ENCODE measurements around the gene STK4.
"Not testable (repeated sequence)": the region's sequence is repeated elsewhere in the genome, so short reads cannot be mapped to it uniquely, and the experiment has no call there.

The STK4 gene

DNA sequence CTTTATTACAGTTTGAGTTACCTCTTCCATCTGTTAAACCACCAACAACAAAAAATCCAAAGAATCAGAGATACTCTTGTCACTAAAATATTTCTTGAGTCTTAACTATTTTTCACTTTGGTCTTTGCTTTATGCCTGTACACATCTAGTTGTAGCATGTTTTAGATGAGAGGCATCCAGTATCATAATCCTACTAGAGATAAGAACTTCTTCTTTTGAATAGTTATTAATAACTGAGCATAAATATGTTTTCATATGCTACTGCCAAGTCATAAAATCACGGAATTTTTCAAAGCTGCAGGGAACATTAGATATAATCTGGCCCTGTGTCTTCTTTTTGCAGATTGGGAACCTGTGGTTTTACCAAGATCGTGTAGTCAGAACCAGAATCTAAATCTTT is 55.3 kb downstream of the STK4 start:
- Histone ChIP-seq H2AFZ (ENCODE audit: insufficient read depth, low read length, poor library complexity) (no peak overlapping the region), H3K14ac (ENCODE audit: low read length) (no peak overlapping the region), H2BK120ac (ENCODE audit: insufficient read depth, low read length, poor library complexity) (no peak overlapping the region), H2BK5ac (ENCODE audit: low read depth, low read length, poor library complexity) (no peak overlapping the region), H4K12ac (ENCODE audit: low read depth, low read length) (no peak overlapping the region), H3K23ac (ENCODE audit: low read length) (no peak overlapping the region), H3K27me3 (ENCODE audit: insufficient read depth, low read length) (no peaks in the 10 kb centered on the region), H3K27ac (ENCODE audit: low read depth, low read length) (no peak overlapping the region), H4K91ac (ENCODE audit: low read depth, low read length) (no peak overlapping the region), H3K4me3 (ENCODE audit: low read depth, low read length) (no peak overlapping the region), H3K4me1 (ENCODE audit: control insufficient read depth in 1 of 2, insufficient read depth in 2 of 2, low read length in 2 of 2) (no peaks in the 10 kb centered on the region), H3K36me3 (ENCODE audit: control insufficient read depth in 1 of 2, insufficient read depth in 2 of 2, low read length in 2 of 2) (no peaks in the 10 kb centered on the region), H2BK12ac (ENCODE audit: low read length) (no peak overlapping the region), H3K18ac (ENCODE audit: low read length) (no peak overlapping the region), H3K4me2 (ENCODE audit: low read length) (no peak overlapping the region), H3K79me1 (ENCODE audit: low read length) (no peaks in the 10 kb centered on the region), H2AK5ac (ENCODE audit: low read length) (no peak overlapping the region), H3K4ac (ENCODE audit: low read depth, low read length) (no peak overlapping the region), H3K9ac (ENCODE audit: low read length) (no peak overlapping the region), H3K9me3 (ENCODE audit: insufficient read depth, low read depth, low read length) (no peaks in the 10 kb centered on the region), H4K8ac (ENCODE audit: low read depth, low read length) (no peak overlapping the region), H3K79me2 (ENCODE audit: control insufficient read depth, insufficient read depth, low read length, poor library complexity) (no peaks in the 10 kb centered on the region)
- DNase-seq = no peak
- no CpG with 5 or more reads among the region's 2 CpGs for WGBS (ENCODE audit: extremely low coverage, insufficient coverage, insufficient read length)

DNA sequence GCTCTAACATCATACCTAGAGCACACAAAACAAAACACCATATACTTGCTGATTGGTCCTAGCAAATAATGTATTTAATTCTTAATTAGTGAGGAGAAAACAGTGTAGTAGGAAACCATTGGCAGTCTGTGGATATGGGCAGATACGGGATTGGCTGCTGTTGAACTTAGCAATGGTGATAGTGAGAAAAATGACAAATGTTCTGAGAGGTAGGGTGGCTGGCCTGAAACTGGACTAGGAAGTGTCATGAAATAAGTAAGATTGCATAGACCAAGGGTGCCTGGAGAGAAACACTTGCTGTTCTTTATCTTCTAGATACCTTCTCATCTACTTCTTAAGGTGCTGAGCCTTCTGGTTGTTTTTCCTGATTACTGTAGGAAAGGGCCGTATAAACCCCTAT is 56.8 kb downstream of the STK4 start:
- not testable (repeated sequence) for H2BK5ac ChIP-seq (ENCODE audit: low read depth, low read length, poor library complexity); H3K18ac ChIP-seq (ENCODE audit: low read length); H2AK5ac ChIP-seq (ENCODE audit: low read length); H4K91ac ChIP-seq (ENCODE audit: low read depth, low read length); H2AFZ ChIP-seq (ENCODE audit: insufficient read depth, low read length, poor library complexity); H3K27me3 ChIP-seq (ENCODE audit: insufficient read depth, low read length); H3K4ac ChIP-seq (ENCODE audit: low read depth, low read length); H3K79me1 ChIP-seq (ENCODE audit: low read length); DNase-seq; H3K4me2 ChIP-seq (ENCODE audit: low read length); H2BK12ac ChIP-seq (ENCODE audit: low read length); H4K12ac ChIP-seq (ENCODE audit: low read depth, low read length); H4K8ac ChIP-seq (ENCODE audit: low read depth, low read length); H3K23ac ChIP-seq (ENCODE audit: low read length); H3K4me1 ChIP-seq (ENCODE audit: control insufficient read depth in 1 of 2, insufficient read depth in 2 of 2, low read length in 2 of 2); H3K14ac ChIP-seq (ENCODE audit: low read length); H3K4me3 ChIP-seq (ENCODE audit: low read depth, low read length); H3K36me3 ChIP-seq (ENCODE audit: control insufficient read depth in 1 of 2, insufficient read depth in 2 of 2, low read length in 2 of 2); H3K79me2 ChIP-seq (ENCODE audit: control insufficient read depth, insufficient read depth, low read length, poor library complexity); H3K27ac ChIP-seq (ENCODE audit: low read depth, low read length); H3K9me3 ChIP-seq (ENCODE audit: insufficient read depth, low read depth, low read length); H2BK120ac ChIP-seq (ENCODE audit: insufficient read depth, low read length, poor library complexity); H3K9ac ChIP-seq (ENCODE audit: low read length)
- WGBS (ENCODE audit: extremely low coverage, insufficient coverage, insufficient read length) = no CpG with 5 or more reads among the region's 2 CpGs

DNA sequence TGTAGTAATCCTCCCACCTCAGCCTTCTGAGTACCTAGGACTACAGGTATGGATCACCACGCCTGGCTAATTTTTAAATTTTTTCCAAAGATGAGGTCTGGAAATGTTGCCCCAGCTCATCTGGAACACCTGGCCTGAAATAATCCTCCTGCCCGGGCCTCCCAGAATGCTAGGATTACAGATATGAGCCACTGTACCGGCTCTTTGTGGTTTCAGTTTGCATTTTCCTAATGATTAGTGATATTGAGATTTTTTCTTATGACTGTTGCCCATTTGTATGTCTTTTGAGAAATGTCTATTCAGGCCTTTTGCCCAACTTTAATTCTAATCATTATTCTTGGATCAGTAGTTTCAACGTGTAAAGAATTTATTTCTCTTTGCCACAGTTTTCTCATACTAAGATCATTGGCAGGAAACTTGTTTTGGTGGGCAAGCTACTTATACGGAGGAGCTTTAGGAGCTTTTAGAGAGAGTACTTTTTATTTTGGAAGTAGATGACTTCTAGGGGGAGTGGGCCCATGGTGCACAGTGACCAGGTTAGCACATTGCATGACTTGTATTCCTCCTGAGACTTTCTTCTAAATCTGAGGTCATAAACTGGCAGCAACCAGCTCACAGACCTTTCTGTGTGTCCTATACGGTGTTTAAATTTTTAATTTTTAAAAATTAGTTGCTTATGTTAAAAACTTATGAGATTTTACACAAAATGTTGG is 62.3 kb downstream of the STK4 start:
- H3K9ac ChIP-seq (ENCODE audit: low read length) = no peak overlapping the region
- H3K27me3 ChIP-seq (ENCODE audit: insufficient read depth, low read length) = no peaks in the 10 kb centered on the region
- H3K4me1 ChIP-seq (ENCODE audit: control insufficient read depth in 1 of 2, insufficient read depth in 2 of 2, low read length in 2 of 2) = no peaks in the 10 kb centered on the region
- no peak overlapping the region for H2BK5ac ChIP-seq (ENCODE audit: low read depth, low read length, poor library complexity)
- no CpG with 5 or more reads among the region's 6 CpGs for WGBS (ENCODE audit: extremely low coverage, insufficient coverage, insufficient read length)
- H3K14ac ChIP-seq (ENCODE audit: low read length) = no peak overlapping the region
- no peak overlapping the region for H2BK120ac ChIP-seq (ENCODE audit: insufficient read depth, low read length, poor library complexity)
- H2BK12ac ChIP-seq (ENCODE audit: low read length) = no peak overlapping the region
- H3K18ac ChIP-seq (ENCODE audit: low read length) = no peak overlapping the region
- no peak for DNase-seq
- H3K36me3 ChIP-seq (ENCODE audit: control insufficient read depth in 1 of 2, insufficient read depth in 2 of 2, low read length in 2 of 2) = peaks cover 1% of the 10 kb centered on the region in 2 experiments
- H4K12ac ChIP-seq (ENCODE audit: low read depth, low read length) = no peak overlapping the region
- no peak overlapping the region for H4K91ac ChIP-seq (ENCODE audit: low read depth, low read length)
- H3K79me2 ChIP-seq (ENCODE audit: control insufficient read depth, insufficient read depth, low read length, poor library complexity) = no peaks in the 10 kb centered on the region
- no peak overlapping the region for H4K8ac ChIP-seq (ENCODE audit: low read depth, low read length)
- H3K9me3 ChIP-seq (ENCODE audit: insufficient read depth, low read depth, low read length) = no peaks in the 10 kb centered on the region
- H3K23ac ChIP-seq (ENCODE audit: low read length) = no peak overlapping the region
- no peak overlapping the region for H3K27ac ChIP-seq (ENCODE audit: low read depth, low read length)
- no peak overlapping the region for H3K4ac ChIP-seq (ENCODE audit: low read depth, low read length)
- no peaks in the 10 kb centered on the region for H3K79me1 ChIP-seq (ENCODE audit: low read length)
- no peak overlapping the region for H2AFZ ChIP-seq (ENCODE audit: insufficient read depth, low read length, poor library complexity)
- H3K4me2 ChIP-seq (ENCODE audit: low read length) = no peak overlapping the region
- no peak overlapping the region for H2AK5ac ChIP-seq (ENCODE audit: low read length)
- H3K4me3 ChIP-seq (ENCODE audit: low read depth, low read length) = no peak overlapping the region

DNA sequence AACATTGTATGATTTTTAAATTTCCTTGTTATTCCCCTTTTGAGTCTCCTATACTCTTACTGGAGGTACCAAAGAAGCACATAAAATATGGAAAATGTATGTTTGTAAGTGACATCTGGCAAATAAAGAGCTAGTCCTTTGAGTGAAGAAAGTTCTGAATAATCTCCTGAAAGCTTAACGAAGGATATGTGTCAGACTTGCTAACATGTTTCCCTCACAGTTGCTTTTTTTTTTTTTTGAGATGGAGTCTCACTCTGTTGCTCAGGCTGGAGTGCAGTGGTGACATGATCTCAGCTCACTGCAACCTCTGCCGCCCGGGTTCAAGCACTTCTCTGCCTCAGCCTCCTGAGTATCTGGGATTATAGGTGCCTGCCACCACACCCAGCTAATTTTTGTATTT is 63.6 kb downstream of the STK4 start:
- H3K79me1 ChIP-seq (ENCODE audit: low read length) = no peaks in the 10 kb centered on the region
- WGBS (ENCODE audit: extremely low coverage, insufficient coverage, insufficient read length) = no CpG with 5 or more reads among the region's 3 CpGs
- no peaks in the 10 kb centered on the region for H3K4me1 ChIP-seq (ENCODE audit: control insufficient read depth in 1 of 2, insufficient read depth in 2 of 2, low read length in 2 of 2)
- H3K23ac ChIP-seq (ENCODE audit: low read length) = no peak overlapping the region
- no peak overlapping the region for H2AK5ac ChIP-seq (ENCODE audit: low read length)
- no peak overlapping the region for H4K91ac ChIP-seq (ENCODE audit: low read depth, low read length)
- H2BK12ac ChIP-seq (ENCODE audit: low read length) = no peak overlapping the region
- H3K9me3 ChIP-seq (ENCODE audit: insufficient read depth, low read depth, low read length) = no peaks in the 10 kb centered on the region
- H3K4ac ChIP-seq (ENCODE audit: low read depth, low read length) = no peak overlapping the region
- H2AFZ ChIP-seq (ENCODE audit: insufficient read depth, low read length, poor library complexity) = no peak overlapping the region
- no peak overlapping the region for H2BK5ac ChIP-seq (ENCODE audit: low read depth, low read length, poor library complexity)
- no peak overlapping the region for H3K4me3 ChIP-seq (ENCODE audit: low read depth, low read length)
- H3K9ac ChIP-seq (ENCODE audit: low read length) = no peak overlapping the region
- no peak overlapping the region for H3K18ac ChIP-seq (ENCODE audit: low read length)
- no peaks in the 10 kb centered on the region for H3K79me2 ChIP-seq (ENCODE audit: control insufficient read depth, insufficient read depth, low read length, poor library complexity)
- H2BK120ac ChIP-seq (ENCODE audit: insufficient read depth, low read length, poor library complexity) = no peak overlapping the region
- no peak overlapping the region for H3K4me2 ChIP-seq (ENCODE audit: low read length)
- no peaks in the 10 kb centered on the region for H3K27me3 ChIP-seq (ENCODE audit: insufficient read depth, low read length)
- no peak overlapping the region for H4K8ac ChIP-seq (ENCODE audit: low read depth, low read length)
- H3K14ac ChIP-seq (ENCODE audit: low read length) = no peak overlapping the region
- H3K27ac ChIP-seq (ENCODE audit: low read depth, low read length) = no peak overlapping the region
- no peak for DNase-seq
- H3K36me3 ChIP-seq (ENCODE audit: control insufficient read depth in 1 of 2, insufficient read depth in 2 of 2, low read length in 2 of 2) = peaks cover 1 to 3% of the 10 kb centered on the region in 2 experiments
- no peak overlapping the region for H4K12ac ChIP-seq (ENCODE audit: low read depth, low read length)

All from trophoblast cell (in vitro differentiated cells and primary cell).